Large intestine (tissue), 3 donors: ENCODE data around the gene INPP4B. TPM values are rescaled to one million over a fixed set of nuclear protein-coding genes. Genes with fewer than 3 reads are reported as not detected.

Experiments used
- DNase-seq, 2 donors: peaks; one replicate each; pipeline versions ENCODE4 v3.0.0 to v3.0.0-alpha.2; 2013
- H3K27ac ChIP-seq: one replicate; pipeline ENCODE4 v1.5.1; 2013; ENCODE audit warnings: low read length
- H3K27me3 ChIP-seq: 2 replicates; pipeline ENCODE4 v1.6.1; 2013; ENCODE audit warnings: low read length; ENCODE audit not compliant: control insufficient read depth, insufficient read depth
- H3K36me3 ChIP-seq: 2 replicates; pipeline ENCODE4 v1.6.1; 2013; ENCODE audit warnings: low read length; ENCODE audit not compliant: control insufficient read depth, insufficient read depth
- H3K4me1 ChIP-seq: one replicate; pipeline ENCODE4 v1.6.1; 2013; ENCODE audit warnings: low read length; ENCODE audit not compliant: control insufficient read depth, insufficient read depth
- H3K4me3 ChIP-seq: one replicate; pipeline ENCODE4 v1.5.1; 2013; ENCODE audit warnings: low read length
- H3K9me3 ChIP-seq: one replicate; pipeline ENCODE4 v1.6.1; 2013; ENCODE audit warnings: mild to moderate bottlenecking, low read depth, low read length, moderate library complexity; ENCODE audit not compliant: control insufficient read depth
- WGBS: methylation state at CpG from one replicate; pipeline ENCODE4 v1.1.5; 2013; ENCODE audit warnings: low lambda C conversion rate; ENCODE audit not compliant: insufficient coverage; 5-methylcytosine and 5-hydroxymethylcytosine counted together
- polyA plus RNA-seq: library from polyadenylated mRNA; unstranded; fragments of 120-200 nt; gene quantifications from one replicate; pipeline ENCODE4 v1.2.1, GENCODE V29; 2013

INPP4B gene
- polyA plus RNA-seq, 1 donor: 6.6 TPM

DNA sequence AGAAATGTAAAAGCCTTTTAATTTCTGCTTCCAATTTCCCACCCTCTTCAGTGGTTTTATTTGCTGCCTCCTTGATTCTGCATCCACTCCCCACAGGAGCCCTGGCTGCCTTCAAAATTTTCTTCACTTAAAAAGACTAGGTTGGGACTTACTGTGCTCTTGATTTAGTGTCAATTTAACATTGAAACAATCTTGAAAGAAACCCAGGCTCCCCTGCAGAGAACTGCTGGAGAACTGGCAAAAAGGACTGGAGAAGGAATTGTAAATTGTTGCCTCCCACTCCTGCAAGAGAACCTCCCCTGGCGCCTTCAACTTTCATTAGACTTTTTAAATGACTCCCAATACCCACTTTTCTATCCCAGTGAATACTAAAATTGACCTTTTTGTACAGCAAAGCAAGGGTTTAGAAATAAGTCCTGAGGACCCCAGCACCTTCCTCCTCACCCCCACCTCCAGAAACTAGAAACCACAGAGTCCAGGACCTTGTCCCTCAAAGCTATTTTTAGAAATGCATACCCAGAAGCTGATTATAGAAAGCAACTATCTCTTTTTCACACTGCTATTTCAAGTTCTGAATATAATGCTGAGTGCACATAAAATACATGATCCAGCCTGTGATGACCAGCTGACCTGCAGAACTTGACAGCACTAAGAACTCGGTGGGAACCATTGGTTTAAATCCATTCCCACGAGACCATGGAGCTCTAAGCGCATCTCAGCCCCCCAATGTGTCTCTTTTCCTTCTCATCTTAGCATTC lies 155.5 kb downstream of the INPP4B start:
- DNase-seq: no peak
- H3K4me3 ChIP-seq: no peak overlapping the region
- no peak overlapping the region for H3K27ac ChIP-seq
- no peaks in the 10 kb centered on the region for H3K36me3 ChIP-seq
- H3K4me1 ChIP-seq: no peaks in the 10 kb centered on the region
- H3K27me3 ChIP-seq: no peaks in the 10 kb centered on the region
- no peaks in the 10 kb centered on the region for H3K9me3 ChIP-seq
- WGBS: no CpG with 5 or more reads among the region's 4 CpGs

DNA sequence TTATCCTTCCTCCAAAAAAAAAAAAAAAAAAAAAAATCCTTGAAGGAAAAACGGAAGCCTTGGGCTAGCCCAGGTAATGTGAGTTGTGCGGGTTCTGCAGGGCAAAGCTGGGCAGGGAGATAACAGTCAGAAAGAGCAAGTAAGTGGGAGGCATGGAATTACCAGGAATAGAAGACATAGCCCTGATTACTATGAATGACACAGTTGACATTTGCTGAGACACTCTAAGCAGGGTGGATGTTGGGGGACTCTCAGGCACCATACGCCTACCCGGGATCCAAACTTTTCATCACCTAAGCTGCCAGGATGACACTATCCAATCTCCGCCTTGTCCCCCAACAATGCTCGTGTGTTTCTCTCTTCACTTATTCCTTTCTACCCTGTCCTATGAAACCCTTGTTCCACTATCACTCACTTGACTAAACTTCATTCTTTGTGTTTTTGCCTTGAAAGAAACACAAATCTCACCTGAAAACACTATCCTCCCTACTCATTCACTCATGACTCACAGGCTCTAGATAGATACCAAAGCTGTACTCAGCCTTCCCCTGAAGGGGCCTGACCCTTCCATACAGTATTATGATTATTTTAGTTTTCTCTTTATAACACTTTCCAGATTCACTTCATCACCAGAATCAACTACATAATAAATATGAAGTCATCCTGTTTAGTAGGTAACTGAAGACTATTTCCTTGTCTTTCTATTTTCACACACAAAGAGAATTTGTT lies 158.4 kb downstream of the INPP4B start:
- no peaks in the 10 kb centered on the region for H3K4me1 ChIP-seq
- no peak overlapping the region for H3K27ac ChIP-seq
- no peaks in the 10 kb centered on the region for H3K27me3 ChIP-seq
- WGBS: no CpG with 5 or more reads among the region's 6 CpGs
- H3K36me3 ChIP-seq: no peaks in the 10 kb centered on the region
- no peaks in the 10 kb centered on the region for H3K9me3 ChIP-seq
- H3K4me3 ChIP-seq: no peak overlapping the region
- DNase-seq: no peak

DNA sequence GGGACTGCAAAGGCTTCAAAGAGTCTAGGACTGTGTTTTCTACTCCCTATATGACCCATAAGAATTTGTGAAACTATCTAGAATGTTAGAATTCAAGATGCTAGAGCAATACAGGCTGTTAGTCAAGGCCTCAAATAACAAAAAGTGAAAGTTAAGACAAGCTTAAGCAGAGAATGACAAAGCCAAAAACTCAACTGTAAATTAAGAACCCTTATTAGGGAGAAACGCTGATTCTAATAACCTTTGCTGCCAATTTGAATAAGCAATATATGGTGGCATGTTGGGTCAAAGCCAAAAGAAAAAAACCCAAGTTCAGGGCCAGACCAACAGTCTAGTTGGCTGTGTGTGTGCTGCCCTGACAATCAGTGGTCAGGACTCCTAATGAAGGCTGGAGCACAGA lies 160.0 kb downstream of the INPP4B start:
- no peaks in the 10 kb centered on the region for H3K27me3 ChIP-seq
- WGBS: 100% methylated on average over 1 of the region's 1 CpG
- no peaks in the 10 kb centered on the region for H3K36me3 ChIP-seq
- no peaks in the 10 kb centered on the region for H3K4me1 ChIP-seq
- no peak overlapping the region for H3K4me3 ChIP-seq
- DNase-seq: no peak
- no peak overlapping the region for H3K27ac ChIP-seq
- H3K9me3 ChIP-seq: no peaks in the 10 kb centered on the region

DNA sequence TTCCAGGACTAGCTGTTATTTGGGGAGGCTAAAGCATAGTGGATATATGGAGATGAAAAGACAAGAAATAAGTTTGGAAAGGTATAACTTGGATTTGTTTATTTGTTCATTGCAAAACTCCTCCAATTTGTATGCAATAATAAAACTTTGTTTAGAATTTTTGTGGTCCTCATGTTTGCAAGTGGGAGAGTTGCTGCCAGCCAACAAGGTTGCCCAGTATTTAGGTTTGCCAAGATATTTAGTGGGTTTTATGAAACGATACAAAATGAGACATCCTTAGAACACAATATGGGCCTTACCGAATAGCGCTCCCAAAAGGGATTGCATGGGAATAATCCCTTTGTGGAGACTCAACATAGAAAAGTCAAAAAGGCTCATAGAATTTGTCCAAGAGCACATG lies 162.1 kb downstream of the INPP4B start:
- H3K27ac ChIP-seq: no peak overlapping the region
- H3K27me3 ChIP-seq: no peaks in the 10 kb centered on the region
- no peak for DNase-seq
- no peaks in the 10 kb centered on the region for H3K36me3 ChIP-seq
- H3K4me1 ChIP-seq: no peaks in the 10 kb centered on the region
- WGBS: no CpG with 5 or more reads among the region's 3 CpGs
- no peak overlapping the region for H3K4me3 ChIP-seq
- no peaks in the 10 kb centered on the region for H3K9me3 ChIP-seq

DNA sequence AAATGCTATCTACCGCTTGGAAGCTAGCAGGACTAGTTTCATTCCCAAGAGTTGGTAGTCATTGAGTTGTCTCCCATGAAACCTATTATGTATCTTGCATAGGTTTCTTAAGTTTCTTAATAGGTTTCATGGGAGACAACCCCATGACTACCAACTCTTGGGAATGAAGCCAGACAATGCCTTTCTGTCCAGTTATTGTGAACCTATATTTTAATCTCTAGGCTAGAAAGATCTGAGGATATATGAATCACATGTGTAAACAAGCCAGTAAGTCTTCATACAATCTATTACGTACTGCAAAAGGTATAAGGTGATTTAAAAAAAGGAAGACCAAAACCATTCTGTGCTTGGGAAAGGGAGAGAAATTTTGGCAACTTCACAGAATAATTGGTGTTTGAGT lies 162.6 kb downstream of the INPP4B start:
- 100% methylated on average over 1 of the region's 2 CpGs for WGBS
- no peak overlapping the region for H3K27ac ChIP-seq
- DNase-seq: no peak
- no peaks in the 10 kb centered on the region for H3K36me3 ChIP-seq
- no peaks in the 10 kb centered on the region for H3K4me1 ChIP-seq
- no peaks in the 10 kb centered on the region for H3K9me3 ChIP-seq
- no peak overlapping the region for H3K4me3 ChIP-seq
- no peaks in the 10 kb centered on the region for H3K27me3 ChIP-seq

DNA sequence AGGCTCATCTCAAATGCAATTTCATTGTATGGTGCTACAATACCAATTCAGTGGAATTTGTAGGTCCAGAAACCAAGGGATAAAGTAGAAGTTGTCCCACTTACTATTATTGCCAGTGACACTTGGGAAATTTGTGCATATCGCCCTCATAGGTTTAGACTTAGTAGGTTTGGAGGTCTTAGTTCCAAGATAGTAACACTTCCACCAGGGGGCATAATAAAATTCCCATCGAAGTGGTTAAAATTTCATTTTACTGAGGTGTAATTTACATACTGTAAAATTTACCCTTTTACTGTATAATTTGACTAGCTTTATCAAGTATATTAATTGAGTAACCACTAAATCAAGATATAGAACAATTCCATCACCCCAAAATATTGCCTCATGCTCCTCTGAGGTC lies 174.6 kb downstream of the INPP4B start:
- 88% methylated on average over 1 of the region's 2 CpGs for WGBS
- Histone ChIP-seq H3K4me3 (no peak overlapping the region), H3K4me1 (no peaks in the 10 kb centered on the region), H3K27me3 (no peaks in the 10 kb centered on the region), H3K27ac (no peak overlapping the region), H3K36me3 (no peaks in the 10 kb centered on the region), H3K9me3 (no peaks in the 10 kb centered on the region)
- no peak for DNase-seq

DNA sequence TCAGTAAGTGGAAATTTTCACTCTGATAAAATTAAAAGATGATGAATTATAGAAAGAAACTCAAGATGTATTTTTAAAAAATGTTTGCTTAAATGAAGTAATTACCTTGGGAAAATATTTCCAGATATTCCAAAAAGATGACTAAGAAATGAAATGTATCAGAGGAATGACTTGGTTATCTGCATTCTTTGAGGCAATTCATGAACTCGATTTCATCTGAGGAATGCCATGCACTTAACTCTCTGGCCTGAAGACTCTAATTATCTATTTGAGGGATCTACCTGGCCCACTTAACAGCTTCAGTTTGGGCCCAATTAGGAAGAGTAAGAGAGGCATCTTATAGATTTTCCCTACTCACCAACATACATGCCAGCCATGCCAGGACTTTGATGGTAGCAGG lies 182.3 kb downstream of the INPP4B start:
- no CpG with 5 or more reads among the region's 1 CpG for WGBS
- no peaks in the 10 kb centered on the region for H3K27me3 ChIP-seq
- H3K4me1 ChIP-seq: no peaks in the 10 kb centered on the region
- DNase-seq: no peak
- H3K9me3 ChIP-seq: no peaks in the 10 kb centered on the region
- H3K36me3 ChIP-seq: no peaks in the 10 kb centered on the region
- no peak overlapping the region for H3K27ac ChIP-seq
- no peak overlapping the region for H3K4me3 ChIP-seq

DNA sequence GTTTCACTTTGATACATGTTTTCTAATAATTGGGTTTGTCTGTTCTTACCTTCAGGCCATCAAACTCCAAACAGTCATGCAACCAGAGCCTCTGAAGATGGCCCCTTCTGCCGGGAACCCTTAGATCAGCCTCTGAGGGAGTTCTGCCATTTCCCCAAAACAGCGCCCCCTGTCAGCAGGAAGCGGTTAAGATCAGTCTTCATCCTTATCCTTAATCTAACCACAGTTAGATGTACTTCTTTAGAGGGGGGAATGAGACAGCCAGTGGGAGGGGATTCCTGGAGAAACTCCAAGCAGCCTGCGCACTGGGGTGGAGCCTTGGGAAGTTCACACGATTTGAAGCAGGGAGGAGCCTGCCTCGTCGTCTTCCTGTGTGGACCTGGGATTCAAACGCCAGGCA lies 185.4 kb downstream of the INPP4B start:
- Histone ChIP-seq H3K27ac (no peak overlapping the region), H3K36me3 (no peaks in the 10 kb centered on the region), H3K27me3 (no peaks in the 10 kb centered on the region), H3K4me1 (no peaks in the 10 kb centered on the region), H3K9me3 (peaks cover 13% of the 10 kb centered on the region), H3K4me3 (no peak overlapping the region)
- WGBS: no CpG with 5 or more reads among the region's 8 CpGs
- no peak for DNase-seq

DNA sequence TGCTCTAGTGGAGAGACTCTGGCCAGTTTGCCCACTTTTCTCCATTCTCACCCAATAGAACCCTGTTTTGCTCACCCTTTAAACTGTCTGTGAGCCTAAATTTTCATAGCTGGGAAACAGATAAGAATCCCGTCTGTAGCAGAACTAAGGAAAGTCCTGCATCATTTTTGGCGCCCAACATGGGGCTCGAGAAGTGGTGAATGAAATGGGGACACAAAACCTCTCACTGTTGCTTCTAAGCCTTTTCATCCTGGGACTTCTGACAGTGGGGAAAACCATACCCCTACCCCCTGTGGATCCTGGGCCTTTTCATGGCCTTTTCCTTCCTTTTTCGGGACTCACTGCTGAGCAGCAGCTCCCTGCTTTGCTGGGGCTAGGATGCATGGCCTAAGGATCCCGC lies 189.9 kb downstream of the INPP4B start:
- peak in 1 of 2 donors; percentile 21 for DNase-seq
- H3K36me3 ChIP-seq: no peaks in the 10 kb centered on the region
- H3K9me3 ChIP-seq: peaks cover 20% of the 10 kb centered on the region
- H3K27ac ChIP-seq: no peak overlapping the region
- H3K27me3 ChIP-seq: no peaks in the 10 kb centered on the region
- H3K4me3 ChIP-seq: no peak overlapping the region
- no CpG with 5 or more reads among the region's 5 CpGs for WGBS
- no peaks in the 10 kb centered on the region for H3K4me1 ChIP-seq

DNA sequence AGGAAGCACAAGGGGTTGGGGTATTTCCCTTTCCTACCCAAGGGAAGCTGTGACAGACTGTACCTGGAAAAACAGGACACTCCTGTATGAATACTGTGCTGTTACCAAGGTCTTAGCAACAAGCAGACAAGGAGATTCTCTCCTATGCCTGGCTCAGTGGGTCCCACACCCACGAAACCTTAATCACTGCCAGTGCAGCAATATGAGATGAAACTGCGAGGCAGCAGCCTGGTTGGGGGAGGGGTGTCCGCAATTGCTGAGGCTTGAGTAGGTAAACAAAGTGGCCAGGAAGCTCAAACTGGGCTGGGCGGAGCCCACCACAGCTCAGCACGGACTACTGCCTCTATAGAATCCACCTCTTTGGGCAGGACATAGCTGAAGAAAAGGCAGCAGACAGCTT lies 197.7 kb downstream of the INPP4B start:
- peaks cover 3% of the 10 kb centered on the region for H3K9me3 ChIP-seq
- H3K4me1 ChIP-seq: no peaks in the 10 kb centered on the region
- H3K27me3 ChIP-seq: no peaks in the 10 kb centered on the region
- DNase-seq: no peak
- H3K4me3 ChIP-seq: no peak overlapping the region
- WGBS: no CpG with 5 or more reads among the region's 5 CpGs
- no peak overlapping the region for H3K27ac ChIP-seq
- H3K36me3 ChIP-seq: no peaks in the 10 kb centered on the region
